ENCODE results near the gene ANKUB1. TPM values are rescaled to one million over a fixed set of nuclear protein-coding genes. Genes with fewer than 3 reads are reported as not detected.
"Not testable (repeated sequence)": the region's sequence is repeated elsewhere in the genome, so short reads cannot be mapped to it uniquely, and the experiment has no call there.

ANKUB1 gene
- total RNA-seq, 1 donor from 2014 or later, result 3.1 TPM

DNA sequence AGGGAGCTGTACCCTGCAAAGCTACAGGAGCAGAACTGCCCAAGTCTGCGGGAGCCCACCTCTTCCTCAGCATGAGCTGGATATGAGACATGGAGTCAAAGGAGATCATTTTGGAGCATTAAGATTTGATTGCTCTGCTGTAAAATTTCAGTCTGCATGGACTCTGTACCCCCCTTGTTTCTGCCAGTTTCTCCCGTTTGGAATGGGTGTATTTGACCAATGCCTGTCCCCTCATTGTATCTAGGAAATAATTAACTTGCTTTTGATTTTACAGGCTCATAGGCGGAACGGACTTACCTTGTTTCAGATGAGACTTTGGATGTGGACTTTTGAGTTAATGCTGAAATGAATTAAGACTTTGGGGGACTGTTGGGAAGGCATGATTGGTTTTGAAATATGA, 39.0 kb upstream of the ANKUB1 start:
- DNase-seq (no peak), ATAC-seq (no peak)
- intact Hi-C loops (cut with DNase I), result no loop called here
- no peak overlapping the region for H3K4me3 ChIP-seq
- H3K9me3 ChIP-seq, result peaks cover 30% of the 10 kb centered on the region
- TF ChIP-seq, protein P1, sequence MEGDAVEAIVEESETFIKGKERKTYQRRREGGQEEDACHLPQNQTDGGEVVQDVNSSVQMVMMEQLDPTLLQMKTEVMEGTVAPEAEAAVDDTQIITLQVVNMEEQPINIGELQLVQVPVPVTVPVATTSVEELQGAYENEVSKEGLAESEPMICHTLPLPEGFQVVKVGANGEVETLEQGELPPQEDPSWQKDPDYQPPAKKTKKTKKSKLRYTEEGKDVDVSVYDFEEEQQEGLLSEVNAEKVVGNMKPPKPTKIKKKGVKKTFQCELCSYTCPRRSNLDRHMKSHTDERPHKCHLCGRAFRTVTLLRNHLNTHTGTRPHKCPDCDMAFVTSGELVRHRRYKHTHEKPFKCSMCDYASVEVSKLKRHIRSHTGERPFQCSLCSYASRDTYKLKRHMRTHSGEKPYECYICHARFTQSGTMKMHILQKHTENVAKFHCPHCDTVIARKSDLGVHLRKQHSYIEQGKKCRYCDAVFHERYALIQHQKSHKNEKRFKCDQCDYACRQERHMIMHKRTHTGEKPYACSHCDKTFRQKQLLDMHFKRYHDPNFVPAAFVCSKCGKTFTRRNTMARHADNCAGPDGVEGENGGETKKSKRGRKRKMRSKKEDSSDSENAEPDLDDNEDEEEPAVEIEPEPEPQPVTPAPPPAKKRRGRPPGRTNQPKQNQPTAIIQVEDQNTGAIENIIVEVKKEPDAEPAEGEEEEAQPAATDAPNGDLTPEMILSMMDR (IDR thresholded peaks at IDR 0.05), result no peak
- no peaks in the 10 kb centered on the region for H3K27me3 ChIP-seq (ENCODE audit: low read depth)
- H3K27ac ChIP-seq, result no peak overlapping the region
- no peaks in the 10 kb centered on the region for H3K4me1 ChIP-seq
- H3K36me3 ChIP-seq, result no peaks in the 10 kb centered on the region

DNA sequence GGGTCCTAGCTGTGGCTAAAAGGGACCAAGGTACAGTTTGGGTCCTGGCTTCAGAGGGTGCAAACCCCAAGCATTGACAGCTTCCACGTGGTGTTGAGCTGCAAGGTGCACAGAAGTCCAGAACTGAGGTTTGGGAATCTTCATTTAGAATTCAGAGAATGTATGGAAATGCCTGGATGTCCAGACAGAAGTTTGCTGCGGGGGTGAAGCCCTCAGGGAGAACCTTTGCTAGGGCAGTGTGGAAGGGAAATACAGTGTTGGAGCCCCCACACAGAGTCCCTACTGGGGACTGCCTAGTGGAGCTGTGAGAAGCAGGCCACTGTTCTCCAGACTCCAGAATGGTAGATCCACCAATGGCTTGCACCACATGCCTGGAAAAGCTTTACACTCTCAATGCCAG, 38.5 kb upstream of the ANKUB1 start:
- no peaks in the 10 kb centered on the region for H3K27me3 ChIP-seq (ENCODE audit: low read depth)
- no peak for ATAC-seq
- H3K36me3 ChIP-seq, result no peaks in the 10 kb centered on the region
- DNase-seq, result no peak
- no peak overlapping the region for H3K4me3 ChIP-seq
- H3K9me3 ChIP-seq, result peaks cover 30% of the 10 kb centered on the region
- H3K27ac ChIP-seq, result no peak overlapping the region
- intact Hi-C loops (cut with DNase I), result no loop called here
- no peaks in the 10 kb centered on the region for H3K4me1 ChIP-seq
- TF ChIP-seq, protein P1 (IDR thresholded peaks at IDR 0.05), result no peak

DNA sequence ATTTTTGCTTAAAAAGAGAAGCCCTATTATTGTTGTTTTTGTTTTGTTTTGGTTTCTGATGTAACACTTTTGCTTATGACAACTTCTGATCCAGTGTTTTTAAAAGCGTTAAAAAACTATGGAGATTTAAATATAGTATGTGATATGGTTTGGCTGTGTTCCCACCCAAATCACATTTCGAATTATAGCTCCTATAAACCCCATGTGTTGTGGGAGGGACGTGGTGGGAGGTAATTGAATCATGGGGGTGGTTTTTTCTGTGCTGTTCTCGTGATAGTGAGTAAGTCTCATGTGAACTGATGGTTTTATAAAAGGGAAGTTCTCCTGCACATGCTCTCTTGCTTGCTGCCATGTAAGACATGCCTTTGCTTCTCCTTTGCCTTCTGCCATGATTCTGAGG, 37.3 kb upstream of the ANKUB1 start:
- H3K36me3 ChIP-seq; H3K4me1 ChIP-seq; ATAC-seq; intact Hi-C loops (cut with DNase I); H3K27ac ChIP-seq; H3K27me3 ChIP-seq (ENCODE audit: low read depth); H3K4me3 ChIP-seq; DNase-seq: not testable (repeated sequence)
- peaks cover 30% of the 10 kb centered on the region for H3K9me3 ChIP-seq

DNA sequence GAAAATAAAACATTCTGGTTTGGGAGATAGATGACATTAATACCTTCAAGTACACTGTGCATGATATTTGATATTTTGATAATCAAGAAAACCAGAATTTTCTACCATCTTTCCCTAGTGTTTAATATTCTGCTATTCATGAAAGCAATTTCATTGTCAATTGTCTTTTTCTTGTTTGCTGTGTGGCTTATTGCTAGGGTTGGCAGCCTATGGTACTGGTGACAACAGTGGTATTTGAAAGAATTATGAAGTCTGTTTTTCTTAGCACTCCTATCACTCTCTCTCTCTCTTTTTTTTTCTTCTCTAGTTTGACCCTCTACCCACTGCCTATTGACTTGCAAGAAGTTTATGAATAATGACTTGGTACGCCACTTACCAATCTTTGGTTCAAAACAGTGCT, 36.0 kb upstream of the ANKUB1 start:
- TF ChIP-seq, protein P1 (IDR thresholded peaks at IDR 0.05), result no peak
- Histone ChIP-seq H3K27ac (no peak overlapping the region), H3K4me3 (no peak overlapping the region), H3K4me1 (peaks cover 1% of the 10 kb centered on the region), H3K9me3 (peaks cover 17% of the 10 kb centered on the region), H3K27me3 (ENCODE audit: low read depth) (no peaks in the 10 kb centered on the region), H3K36me3 (no peaks in the 10 kb centered on the region)
- intact Hi-C loops (cut with DNase I), result no loop called here
- DNase-seq (no peak), ATAC-seq (no peak)

DNA sequence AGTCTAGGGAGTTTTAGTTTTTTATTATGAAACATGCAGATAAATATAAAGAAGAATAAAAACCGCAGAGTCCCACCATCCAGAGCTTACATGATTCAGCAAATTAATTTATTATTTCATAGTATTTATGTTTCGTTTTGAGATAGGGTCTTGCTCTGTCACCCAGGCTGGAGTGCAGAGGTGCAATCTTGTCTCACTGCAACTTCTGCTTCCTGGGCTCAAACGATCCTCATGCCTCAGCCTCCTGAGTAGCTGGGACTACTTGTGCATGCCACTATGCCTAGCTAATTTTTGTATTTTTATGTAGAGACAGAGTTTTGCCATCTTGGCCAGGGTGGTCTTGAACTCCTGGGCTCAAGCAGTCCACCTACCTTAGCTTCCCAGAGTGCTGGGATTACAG, 34.3 kb upstream of the ANKUB1 start:
- Histone ChIP-seq H3K9me3 (peaks cover 8% of the 10 kb centered on the region), H3K4me3 (no peak overlapping the region), H3K27ac (no peak overlapping the region), H3K36me3 (no peaks in the 10 kb centered on the region), H3K4me1 (peaks cover 6% of the 10 kb centered on the region), H3K27me3 (ENCODE audit: low read depth) (no peaks in the 10 kb centered on the region)
- TF ChIP-seq, protein P1 (IDR thresholded peaks at IDR 0.05), result no peak
- intact Hi-C loops (cut with DNase I), result no loop called here
- DNase-seq, result no peak
- ATAC-seq, result no peak

DNA sequence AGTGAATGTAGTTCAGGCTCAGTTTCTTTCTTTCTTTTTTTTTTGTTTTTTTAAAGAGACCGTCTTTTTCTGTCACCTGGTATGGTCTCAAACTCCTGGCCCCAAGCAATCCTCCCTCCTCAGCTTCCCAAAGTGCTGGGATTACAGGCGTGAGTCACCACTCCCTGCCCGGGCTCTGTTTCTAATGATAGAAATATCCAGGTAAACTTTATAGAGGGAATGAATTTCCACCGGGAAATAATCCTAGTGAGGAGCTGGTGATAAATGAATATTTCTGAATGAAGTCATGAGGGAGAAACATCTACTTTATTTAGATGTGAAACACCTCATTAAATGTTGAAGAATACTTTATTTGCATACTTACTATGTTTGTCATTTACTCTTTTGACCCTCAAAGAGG, 27.8 kb upstream of the ANKUB1 start:
- H3K27ac ChIP-seq, result no peak overlapping the region
- H3K9me3 ChIP-seq, result no peaks in the 10 kb centered on the region
- no peaks in the 10 kb centered on the region for H3K27me3 ChIP-seq (ENCODE audit: low read depth)
- H3K4me3 ChIP-seq, result no peak overlapping the region
- H3K36me3 ChIP-seq, result no peaks in the 10 kb centered on the region
- intact Hi-C loops (cut with DNase I), result no loop called here
- DNase-seq (no peak), ATAC-seq (no peak)
- TF ChIP-seq, protein P1 (IDR thresholded peaks at IDR 0.05), result no peak
- peaks cover 49% of the 10 kb centered on the region for H3K4me1 ChIP-seq

Measured in lower lobe of right lung (tissue), 2 donors.